ENCODE measurements around the gene EXOC3.
"Not testable (repeated sequence)": the region's sequence is repeated elsewhere in the genome, so short reads cannot be mapped to it uniquely, and the experiment has no call there.

The EXOC3 gene

GRCh38 chr5:395156-395920, 47.6 kb upstream of the EXOC3 start:
- H3K27ac ChIP-seq (replicated peaks), result peak overlapping the region; percentile 74
- DNase-seq (ENCODE audit: low read depth in 1 of 2, low spot score in 1 of 2), result no peak

GRCh38 chr5:395921-396530, 47.0 kb upstream of the EXOC3 start:
- H3K4me3 ChIP-seq (replicated peaks; ENCODE audit: insufficient read depth, low read length), result no peak overlapping the region
- no peaks in the 10 kb centered on the region for H3K27me3 ChIP-seq (ENCODE audit: insufficient read depth, poor library complexity, severe bottlenecking)
- peak overlapping the region; percentile 74 for H3K27ac ChIP-seq (replicated peaks)
- no peak for DNase-seq (ENCODE audit: low read depth in 1 of 2, low spot score in 1 of 2)
- no peak for TF ChIP-seq CTCF (IDR thresholded peaks at IDR 0.05; ENCODE audit: insufficient read depth, low read length)

More at GRCh38 chr5:395156-395920, 47.6 kb upstream of the EXOC3 start:
- Histone ChIP-seq H3K27me3 (ENCODE audit: insufficient read depth, poor library complexity, severe bottlenecking) (no peaks in the 10 kb centered on the region), H3K4me3 (replicated peaks; ENCODE audit: insufficient read depth, low read length) (no peak overlapping the region)
- TF ChIP-seq POLR2AphosphoS5 (IDR thresholded peaks at IDR 0.05; ENCODE audit: low read depth) (no peak), SPI1 (IDR thresholded peaks at IDR 0.05; ENCODE audit: borderline replicate concordance, low read depth) (no peak), CTCF (IDR thresholded peaks at IDR 0.05; ENCODE audit: insufficient read depth, low read length) (no peak), REST (IDR thresholded peaks at IDR 0.05; ENCODE audit: insufficient replicate concordance, low read depth) (no peak), GABPA (IDR thresholded peaks at IDR 0.05; ENCODE audit: low read depth) (no peak)

GRCh38 chr5:396531-396961, 46.4 kb upstream of the EXOC3 start:
- DNase-seq (ENCODE audit: low read depth in 1 of 2, low spot score in 1 of 2), result no peak
- TF ChIP-seq POLR2AphosphoS5 (IDR thresholded peaks at IDR 0.05; ENCODE audit: low read depth) (no peak), CTCF (IDR thresholded peaks at IDR 0.05; ENCODE audit: insufficient read depth, low read length) (no peak), REST (IDR thresholded peaks at IDR 0.05; ENCODE audit: insufficient replicate concordance, low read depth) (no peak), SPI1 (IDR thresholded peaks at IDR 0.05; ENCODE audit: borderline replicate concordance, low read depth) (no peak), GABPA (IDR thresholded peaks at IDR 0.05; ENCODE audit: low read depth) (no peak)
- H3K4me3 ChIP-seq (replicated peaks; ENCODE audit: insufficient read depth, low read length), result no peak overlapping the region
- no peaks in the 10 kb centered on the region for H3K27me3 ChIP-seq (ENCODE audit: insufficient read depth, poor library complexity, severe bottlenecking)
- H3K27ac ChIP-seq (replicated peaks), result peak overlapping the region; percentile 74

- DNase-seq (ENCODE audit: low read depth in 1 of 2, low spot score in 1 of 2); H3K27me3 ChIP-seq (ENCODE audit: insufficient read depth, poor library complexity, severe bottlenecking); H3K4me3 ChIP-seq (replicated peaks; ENCODE audit: insufficient read depth, low read length): not testable (repeated sequence)
- H3K27ac ChIP-seq (replicated peaks), result peak overlapping the region; percentile 99
These were observed 44.9 kb upstream of the EXOC3 start for GRCh38 chr5:398141-398474.

Measured in HL-60 (cell line).